Measurements from ENCODE around the gene SUSD2.

The SUSD2 gene

GRCh38 chr22:24171822-24172221 lies 9.5 kb upstream of the SUSD2 start:
- no peaks in the 10 kb centered on the region for H3K9me3 ChIP-seq (ENCODE audit: control insufficient read depth in 2 of 2, low read length in 2 of 2)
- peaks cover 45 to 51% of the 10 kb centered on the region in 2 donors for H3K36me3 ChIP-seq (ENCODE audit: control insufficient read depth in 2 of 2, insufficient read depth in 2 of 2, low read length in 2 of 2)
- no peak overlapping the region for H3K4me3 ChIP-seq (ENCODE audit: low read length in 2 of 2)
- H3K9ac ChIP-seq (ENCODE audit: low read depth in 1 of 2, low read length in 2 of 2): no peak overlapping the region
- H3K4me1 ChIP-seq (ENCODE audit: control insufficient read depth in 2 of 2, insufficient read depth in 2 of 2, low read length in 2 of 2): no peaks in the 10 kb centered on the region
- no peak overlapping the region for H3K27ac ChIP-seq (ENCODE audit: low read depth in 2 of 2, low read length in 2 of 2)
- no peaks in the 10 kb centered on the region for H3K27me3 ChIP-seq (ENCODE audit: control insufficient read depth in 2 of 2, insufficient read depth in 2 of 2, low read length in 2 of 2)

- no peaks in the 10 kb centered on the region for H3K27me3 ChIP-seq (ENCODE audit: control insufficient read depth in 2 of 2, insufficient read depth in 2 of 2, low read length in 2 of 2)
- no peaks in the 10 kb centered on the region for H3K4me1 ChIP-seq (ENCODE audit: control insufficient read depth in 2 of 2, insufficient read depth in 2 of 2, low read length in 2 of 2)
- H3K4me3 ChIP-seq (ENCODE audit: low read length in 2 of 2): no peak overlapping the region
- no peak overlapping the region for H3K27ac ChIP-seq (ENCODE audit: low read depth in 2 of 2, low read length in 2 of 2)
- no peaks in the 10 kb centered on the region for H3K9me3 ChIP-seq (ENCODE audit: control insufficient read depth in 2 of 2, low read length in 2 of 2)
- H3K36me3 ChIP-seq (ENCODE audit: control insufficient read depth in 2 of 2, insufficient read depth in 2 of 2, low read length in 2 of 2): peaks cover 29 to 36% of the 10 kb centered on the region in 2 donors
- H3K9ac ChIP-seq (ENCODE audit: low read depth in 1 of 2, low read length in 2 of 2): no peak overlapping the region
Measured at GRCh38 chr22:24175160-24175808, 6.0 kb upstream of the SUSD2 start.

GRCh38 chr22:24176040-24176439 lies 5.2 kb upstream of the SUSD2 start:
- Histone ChIP-seq H3K4me1 (ENCODE audit: control insufficient read depth in 2 of 2, insufficient read depth in 2 of 2, low read length in 2 of 2) (peaks cover 2% of the 10 kb centered on the region in 2 donors), H3K27ac (ENCODE audit: low read depth in 2 of 2, low read length in 2 of 2) (no peak overlapping the region), H3K36me3 (ENCODE audit: control insufficient read depth in 2 of 2, insufficient read depth in 2 of 2, low read length in 2 of 2) (peaks cover 29 to 34% of the 10 kb centered on the region in 2 donors)

GRCh38 chr22:24176630-24177029 lies 4.7 kb upstream of the SUSD2 start:
- Histone ChIP-seq H3K4me1 (ENCODE audit: control insufficient read depth in 2 of 2, insufficient read depth in 2 of 2, low read length in 2 of 2) (peaks cover 5 to 6% of the 10 kb centered on the region in 2 donors), H3K9ac (ENCODE audit: low read depth in 1 of 2, low read length in 2 of 2) (no peak overlapping the region), H3K27me3 (ENCODE audit: control insufficient read depth in 2 of 2, insufficient read depth in 2 of 2, low read length in 2 of 2) (no peaks in the 10 kb centered on the region), H3K27ac (ENCODE audit: low read depth in 2 of 2, low read length in 2 of 2) (peak overlapping the region in 1 of 2 donors; percentile 43), H3K4me3 (ENCODE audit: low read length in 2 of 2) (no peak overlapping the region), H3K36me3 (ENCODE audit: control insufficient read depth in 2 of 2, insufficient read depth in 2 of 2, low read length in 2 of 2) (peaks cover 26 to 30% of the 10 kb centered on the region in 2 donors), H3K9me3 (ENCODE audit: control insufficient read depth in 2 of 2, low read length in 2 of 2) (no peaks in the 10 kb centered on the region)

More at GRCh38 chr22:24176040-24176439, 5.2 kb upstream of the SUSD2 start:
- H3K27me3 ChIP-seq (ENCODE audit: control insufficient read depth in 2 of 2, insufficient read depth in 2 of 2, low read length in 2 of 2): no peaks in the 10 kb centered on the region
- H3K4me3 ChIP-seq (ENCODE audit: low read length in 2 of 2): no peak overlapping the region
- H3K9ac ChIP-seq (ENCODE audit: low read depth in 1 of 2, low read length in 2 of 2): no peak overlapping the region
- no peaks in the 10 kb centered on the region for H3K9me3 ChIP-seq (ENCODE audit: control insufficient read depth in 2 of 2, low read length in 2 of 2)

GRCh38 chr22:24177045-24177444 lies 4.2 kb upstream of the SUSD2 start:
- Histone ChIP-seq H3K27ac (ENCODE audit: low read depth in 2 of 2, low read length in 2 of 2) (peak overlapping the region in 1 of 2 donors; percentile 43), H3K4me3 (ENCODE audit: low read length in 2 of 2) (no peak overlapping the region), H3K9me3 (ENCODE audit: control insufficient read depth in 2 of 2, low read length in 2 of 2) (no peaks in the 10 kb centered on the region), H3K4me1 (ENCODE audit: control insufficient read depth in 2 of 2, insufficient read depth in 2 of 2, low read length in 2 of 2) (peaks cover 6 to 7% of the 10 kb centered on the region in 2 donors), H3K9ac (ENCODE audit: low read depth in 1 of 2, low read length in 2 of 2) (no peak overlapping the region), H3K27me3 (ENCODE audit: control insufficient read depth in 2 of 2, insufficient read depth in 2 of 2, low read length in 2 of 2) (no peaks in the 10 kb centered on the region), H3K36me3 (ENCODE audit: control insufficient read depth in 2 of 2, insufficient read depth in 2 of 2, low read length in 2 of 2) (peaks cover 22 to 26% of the 10 kb centered on the region in 2 donors)

- Histone ChIP-seq H3K9me3 (ENCODE audit: control insufficient read depth in 2 of 2, low read length in 2 of 2) (no peaks in the 10 kb centered on the region), H3K4me1 (ENCODE audit: control insufficient read depth in 2 of 2, insufficient read depth in 2 of 2, low read length in 2 of 2) (peaks cover 6 to 7% of the 10 kb centered on the region in 2 donors), H3K9ac (ENCODE audit: low read depth in 1 of 2, low read length in 2 of 2) (no peak overlapping the region), H3K36me3 (ENCODE audit: control insufficient read depth in 2 of 2, insufficient read depth in 2 of 2, low read length in 2 of 2) (peaks cover 17 to 22% of the 10 kb centered on the region in 2 donors), H3K27ac (ENCODE audit: low read depth in 2 of 2, low read length in 2 of 2) (peak overlapping the region in 1 of 2 donors; percentile 43), H3K4me3 (ENCODE audit: low read length in 2 of 2) (no peak overlapping the region), H3K27me3 (ENCODE audit: control insufficient read depth in 2 of 2, insufficient read depth in 2 of 2, low read length in 2 of 2) (no peaks in the 10 kb centered on the region)
Measured at GRCh38 chr22:24177456-24177855, 3.8 kb upstream of the SUSD2 start.

- H3K27me3 ChIP-seq (ENCODE audit: control insufficient read depth in 2 of 2, insufficient read depth in 2 of 2, low read length in 2 of 2): no peaks in the 10 kb centered on the region
- peak overlapping the region in 1 of 2 donors; percentile 16 for H3K27ac ChIP-seq (ENCODE audit: low read depth in 2 of 2, low read length in 2 of 2)
- no peak overlapping the region for H3K4me3 ChIP-seq (ENCODE audit: low read length in 2 of 2)
- peaks cover 13 to 18% of the 10 kb centered on the region in 2 donors for H3K36me3 ChIP-seq (ENCODE audit: control insufficient read depth in 2 of 2, insufficient read depth in 2 of 2, low read length in 2 of 2)
- no peaks in the 10 kb centered on the region for H3K9me3 ChIP-seq (ENCODE audit: control insufficient read depth in 2 of 2, low read length in 2 of 2)
- peaks cover 6 to 7% of the 10 kb centered on the region in 2 donors for H3K4me1 ChIP-seq (ENCODE audit: control insufficient read depth in 2 of 2, insufficient read depth in 2 of 2, low read length in 2 of 2)
- H3K9ac ChIP-seq (ENCODE audit: low read depth in 1 of 2, low read length in 2 of 2): no peak overlapping the region
Measured at GRCh38 chr22:24178021-24178431, 3.3 kb upstream of the SUSD2 start.

- no peaks in the 10 kb centered on the region for H3K27me3 ChIP-seq (ENCODE audit: control insufficient read depth in 2 of 2, insufficient read depth in 2 of 2, low read length in 2 of 2)
- H3K36me3 ChIP-seq (ENCODE audit: control insufficient read depth in 2 of 2, insufficient read depth in 2 of 2, low read length in 2 of 2): peaks cover 10 to 14% of the 10 kb centered on the region in 2 donors
- no peak overlapping the region for H3K9ac ChIP-seq (ENCODE audit: low read depth in 1 of 2, low read length in 2 of 2)
- peaks cover 6 to 7% of the 10 kb centered on the region in 2 donors for H3K4me1 ChIP-seq (ENCODE audit: control insufficient read depth in 2 of 2, insufficient read depth in 2 of 2, low read length in 2 of 2)
- H3K27ac ChIP-seq (ENCODE audit: low read depth in 2 of 2, low read length in 2 of 2): no peak overlapping the region
- H3K4me3 ChIP-seq (ENCODE audit: low read length in 2 of 2): no peak overlapping the region
- no peaks in the 10 kb centered on the region for H3K9me3 ChIP-seq (ENCODE audit: control insufficient read depth in 2 of 2, low read length in 2 of 2)
Measured at GRCh38 chr22:24178502-24179440, 2.5 kb upstream of the SUSD2 start.

- H3K4me3 ChIP-seq (ENCODE audit: low read length in 2 of 2): no peak overlapping the region
- H3K4me1 ChIP-seq (ENCODE audit: control insufficient read depth in 2 of 2, insufficient read depth in 2 of 2, low read length in 2 of 2): peaks cover 6 to 7% of the 10 kb centered on the region in 2 donors
- H3K9me3 ChIP-seq (ENCODE audit: control insufficient read depth in 2 of 2, low read length in 2 of 2): no peaks in the 10 kb centered on the region
- no peak overlapping the region for H3K9ac ChIP-seq (ENCODE audit: low read depth in 1 of 2, low read length in 2 of 2)
- peaks cover 6 to 11% of the 10 kb centered on the region in 2 donors for H3K36me3 ChIP-seq (ENCODE audit: control insufficient read depth in 2 of 2, insufficient read depth in 2 of 2, low read length in 2 of 2)
- no peaks in the 10 kb centered on the region for H3K27me3 ChIP-seq (ENCODE audit: control insufficient read depth in 2 of 2, insufficient read depth in 2 of 2, low read length in 2 of 2)
- no peak overlapping the region for H3K27ac ChIP-seq (ENCODE audit: low read depth in 2 of 2, low read length in 2 of 2)
Measured at GRCh38 chr22:24179478-24180210, 1.6 kb upstream of the SUSD2 start.

Measured in mucosa of rectum (tissue), 2 donors.